GM19193 (cell line): ENCODE data around the gene PEAK1.

ENCODE experiments used
- POLR2A ChIP-seq: IDR thresholded peaks from 4 replicates; pipeline ENCODE4 v1.6.1; 2011; ENCODE audit not compliant: insufficient read depth, insufficient read length; ENCODE audit errors: extremely low read depth

Gene PEAK1

GRCh38 chr15:77070180-77070494 lies 349.8 kb downstream of the PEAK1 start:
- no peak for TF ChIP-seq POLR2A

GRCh38 chr15:77069521-77070121 lies 350.3 kb downstream of the PEAK1 start:
- no peak for TF ChIP-seq POLR2A

- TF ChIP-seq POLR2A, result no peak
Measured at GRCh38 chr15:77068633-77069032, 351.3 kb downstream of the PEAK1 start.

GRCh38 chr15:77067691-77068367 lies 352.1 kb downstream of the PEAK1 start:
- TF ChIP-seq POLR2A, result no peak

- no peak for TF ChIP-seq POLR2A
Measured at GRCh38 chr15:77066971-77067690, 352.8 kb downstream of the PEAK1 start.

- no peak for TF ChIP-seq POLR2A
Measured at GRCh38 chr15:77064539-77065308, 355.2 kb downstream of the PEAK1 start.

GRCh38 chr15:77064063-77064462 lies 355.8 kb downstream of the PEAK1 start:
- no peak for TF ChIP-seq POLR2A

- no peak for TF ChIP-seq POLR2A
Measured at GRCh38 chr15:77063249-77063648, 356.7 kb downstream of the PEAK1 start.

- TF ChIP-seq POLR2A, result no peak
Measured at GRCh38 chr15:77060546-77060945, 359.4 kb downstream of the PEAK1 start.

- TF ChIP-seq POLR2A, result no peak
Measured at GRCh38 chr15:77059786-77060361, 360.0 kb downstream of the PEAK1 start.

GRCh38 chr15:77058468-77058867 lies 361.4 kb downstream of the PEAK1 start:
- no peak for TF ChIP-seq POLR2A

GRCh38 chr15:77057685-77058084 lies 362.2 kb downstream of the PEAK1 start:
- TF ChIP-seq POLR2A, result no peak

- no peak for TF ChIP-seq POLR2A
Measured at GRCh38 chr15:77057072-77057471, 362.8 kb downstream of the PEAK1 start.

- no peak for TF ChIP-seq POLR2A
Measured at GRCh38 chr15:77053709-77054108, 366.2 kb downstream of the PEAK1 start.

- no peak for TF ChIP-seq POLR2A
Measured at GRCh38 chr15:77052556-77052955, 367.3 kb downstream of the PEAK1 start.
